Trophoblast cell (in vitro differentiated cells and primary cell): ENCODE data around the gene ENTPD1.
"Not testable (repeated sequence)": the region's sequence is repeated elsewhere in the genome, so short reads cannot be mapped to it uniquely, and the experiment has no call there.

Experiments used
- DNase-seq, 2 donors: peaks; one replicate each; pipeline ENCODE4 v3.0.0-alpha.2; 2016
- H2AFZ ChIP-seq: 2 replicates; pipeline ENCODE4 v1.6.1; 2013; ENCODE audit warnings: low read length, moderate library complexity, mild to moderate bottlenecking; ENCODE audit not compliant: insufficient read depth, poor library complexity
- H2AK5ac ChIP-seq: 2 replicates; pipeline ENCODE4 v1.6.1; 2013; ENCODE audit warnings: mild to moderate bottlenecking, low read length
- H2BK120ac ChIP-seq: 2 replicates; pipeline ENCODE4 v1.6.1; 2013; ENCODE audit warnings: low read length, mild to moderate bottlenecking, moderate library complexity; ENCODE audit not compliant: insufficient read depth, poor library complexity
- H2BK12ac ChIP-seq: 2 replicates; pipeline ENCODE4 v1.6.1; 2013; ENCODE audit warnings: mild to moderate bottlenecking, low read length, moderate library complexity
- H2BK5ac ChIP-seq: 2 replicates; pipeline ENCODE4 v1.6.1; 2013; ENCODE audit warnings: low read length, low read depth, moderate library complexity, mild to moderate bottlenecking; ENCODE audit not compliant: poor library complexity
- H3K14ac ChIP-seq: 2 replicates; pipeline ENCODE4 v1.6.1; 2013; ENCODE audit warnings: mild to moderate bottlenecking, low read length
- H3K18ac ChIP-seq: 2 replicates; pipeline ENCODE4 v1.6.1; 2013; ENCODE audit warnings: mild to moderate bottlenecking, low read length
- H3K23ac ChIP-seq: 2 replicates; pipeline ENCODE4 v1.6.1; 2013; ENCODE audit warnings: low read length
- H3K27ac ChIP-seq: 2 replicates; pipeline ENCODE4 v1.5.1; 2013; ENCODE audit warnings: low read depth, mild to moderate bottlenecking, inconsistent platforms, low read length, moderate library complexity
- H3K27me3 ChIP-seq: 2 replicates; pipeline ENCODE4 v1.6.1; 2013; ENCODE audit warnings: inconsistent platforms, mild to moderate bottlenecking, low read length, moderate library complexity; ENCODE audit not compliant: insufficient read depth
- H3K36me3 ChIP-seq, 2 experiments: 1 replicate in 1 of 2; 2 replicates in 1 of 2; pipeline ENCODE4 v1.6.1; 2013; ENCODE audit warnings: low read length in 2 of 2, mild to moderate bottlenecking in 2 of 2, moderate library complexity in 1 of 2; ENCODE audit not compliant: insufficient read depth in 2 of 2, control insufficient read depth in 1 of 2
- H3K4ac ChIP-seq: 2 replicates; pipeline ENCODE4 v1.6.1; 2013; ENCODE audit warnings: low read depth, mild to moderate bottlenecking, low read length, moderate library complexity
- H3K4me1 ChIP-seq, 2 experiments: 1 replicate in 1 of 2; 2 replicates in 1 of 2; pipeline ENCODE4 v1.6.1; 2013; ENCODE audit warnings: low read length in 2 of 2, mild to moderate bottlenecking in 2 of 2, moderate library complexity in 1 of 2; ENCODE audit not compliant: insufficient read depth in 2 of 2, control insufficient read depth in 1 of 2
- H3K4me2 ChIP-seq: 2 replicates; pipeline ENCODE4 v1.6.1; 2013; ENCODE audit warnings: inconsistent platforms, mild to moderate bottlenecking, low read length, moderate library complexity
- H3K4me3 ChIP-seq: 2 replicates; pipeline ENCODE4 v1.5.1; 2013; ENCODE audit warnings: mild to moderate bottlenecking, low read depth, low read length, inconsistent platforms
- H3K79me1 ChIP-seq: one replicate; pipeline ENCODE4 v1.6.1; 2013; ENCODE audit warnings: low read length
- H3K79me2 ChIP-seq: 2 replicates; pipeline ENCODE4 v1.6.1; 2013; ENCODE audit warnings: low read length, mild to moderate bottlenecking; ENCODE audit not compliant: control insufficient read depth, insufficient read depth, poor library complexity
- H3K9ac ChIP-seq: 2 replicates; pipeline ENCODE4 v1.6.1; 2013; ENCODE audit warnings: mild to moderate bottlenecking, low read length
- H3K9me3 ChIP-seq: 2 replicates; pipeline ENCODE4 v1.6.1; 2013; ENCODE audit warnings: low read depth, mild to moderate bottlenecking, control low read depth, inconsistent platforms, low read length; ENCODE audit not compliant: insufficient read depth
- H4K12ac ChIP-seq: 2 replicates; pipeline ENCODE4 v1.6.1; 2013; ENCODE audit warnings: low read depth, mild to moderate bottlenecking, low read length, moderate library complexity
- H4K8ac ChIP-seq: 2 replicates; pipeline ENCODE4 v1.6.1; 2013; ENCODE audit warnings: low read depth, mild to moderate bottlenecking, low read length, moderate library complexity
- H4K91ac ChIP-seq: one replicate; pipeline ENCODE4 v1.6.1; 2013; ENCODE audit warnings: low read depth, mild to moderate bottlenecking, low read length, moderate library complexity
- WGBS: extraction: QIAGEN DNeasy Blood & Tissue Kit; methylation state at CpG from one replicate; pipeline ENCODE4 v1.1.7; 2013; ENCODE audit warnings: missing lambda C conversion rate; ENCODE audit not compliant: insufficient read length, insufficient coverage; ENCODE audit errors: extremely low coverage; 5-methylcytosine and 5-hydroxymethylcytosine counted together

The ENTPD1 gene

DNA sequence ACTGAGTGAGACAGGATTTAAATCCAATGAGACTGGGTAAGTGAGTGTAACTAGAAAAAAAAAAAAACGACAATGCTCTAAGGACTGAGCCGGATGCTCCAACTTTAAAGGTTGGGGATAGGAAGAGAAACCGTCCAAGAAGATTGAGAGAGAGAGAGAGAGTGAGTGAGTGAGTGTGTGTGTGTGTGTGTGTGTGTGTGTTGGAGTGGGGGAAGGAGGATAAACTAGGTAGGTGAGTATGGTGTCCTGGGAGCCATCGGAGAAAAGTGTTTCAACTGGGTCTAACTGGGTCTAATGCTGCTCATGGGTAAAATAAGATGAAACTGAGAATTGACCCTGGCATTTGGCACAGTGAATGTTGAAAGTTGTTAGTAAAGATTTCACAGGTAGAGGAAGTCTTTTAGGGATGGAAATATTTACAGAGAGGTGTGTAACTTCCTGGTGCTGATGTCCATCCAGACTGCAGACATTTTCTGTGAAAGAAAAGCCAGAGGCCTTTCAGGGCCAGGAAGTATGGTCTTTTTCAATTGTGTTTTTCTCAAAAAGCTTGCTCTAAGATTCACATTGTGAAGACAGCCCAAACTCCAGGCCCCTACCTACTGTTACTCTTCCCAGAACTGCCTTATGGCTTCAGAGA is 14.2 kb downstream of the ENTPD1 start:
- no peak overlapping the region for H3K18ac ChIP-seq
- WGBS: no CpG with 5 or more reads among the region's 4 CpGs
- peak overlapping the region; percentile 33 for H3K27ac ChIP-seq
- H3K36me3 ChIP-seq: no peaks in the 10 kb centered on the region
- no peaks in the 10 kb centered on the region for H3K4me1 ChIP-seq
- no peak overlapping the region for H3K23ac ChIP-seq
- H3K9ac ChIP-seq: no peak overlapping the region
- no peak overlapping the region for H3K4ac ChIP-seq
- no peak overlapping the region for H4K8ac ChIP-seq
- H4K91ac ChIP-seq: no peak overlapping the region
- no peak overlapping the region for H3K4me2 ChIP-seq
- no peak overlapping the region for H2AFZ ChIP-seq
- no peak overlapping the region for H2AK5ac ChIP-seq
- no peak overlapping the region for H4K12ac ChIP-seq
- H3K27me3 ChIP-seq: no peaks in the 10 kb centered on the region
- H3K9me3 ChIP-seq: no peaks in the 10 kb centered on the region
- H2BK12ac ChIP-seq: peak overlapping the region; percentile 77
- no peaks in the 10 kb centered on the region for H3K79me1 ChIP-seq
- no peak overlapping the region for H2BK120ac ChIP-seq
- DNase-seq: no peak
- no peaks in the 10 kb centered on the region for H3K79me2 ChIP-seq
- H3K4me3 ChIP-seq: no peak overlapping the region
- no peak overlapping the region for H3K14ac ChIP-seq
- H2BK5ac ChIP-seq: no peak overlapping the region

GRCh38 chr10:95773454-95773853 is 17.5 kb downstream of the ENTPD1 start:
- not testable (repeated sequence) for H3K79me2 ChIP-seq, H2BK12ac ChIP-seq, H3K23ac ChIP-seq, H3K27me3 ChIP-seq, H4K12ac ChIP-seq, H3K79me1 ChIP-seq, H3K18ac ChIP-seq, H3K14ac ChIP-seq, H2AK5ac ChIP-seq, H3K4me2 ChIP-seq, H3K9me3 ChIP-seq, H2BK5ac ChIP-seq, H4K91ac ChIP-seq, H2BK120ac ChIP-seq, H3K4me3 ChIP-seq, H4K8ac ChIP-seq, H3K27ac ChIP-seq, H3K4me1 ChIP-seq, H3K36me3 ChIP-seq, H3K4ac ChIP-seq, H2AFZ ChIP-seq, DNase-seq, H3K9ac ChIP-seq
- WGBS: no CpG with 5 or more reads among the region's 2 CpGs

- H2AFZ ChIP-seq, H2AK5ac ChIP-seq, H3K79me1 ChIP-seq, H4K8ac ChIP-seq, H3K36me3 ChIP-seq, H3K79me2 ChIP-seq, H4K91ac ChIP-seq, H2BK5ac ChIP-seq, H3K23ac ChIP-seq, H3K4me1 ChIP-seq, H3K4me2 ChIP-seq, H4K12ac ChIP-seq, H3K4ac ChIP-seq, H2BK120ac ChIP-seq, H3K9me3 ChIP-seq, H3K4me3 ChIP-seq, H3K14ac ChIP-seq, H3K27me3 ChIP-seq, H3K27ac ChIP-seq, H3K18ac ChIP-seq, DNase-seq, H2BK12ac ChIP-seq, H3K9ac ChIP-seq: not testable (repeated sequence)
- no CpG with 5 or more reads among the region's 8 CpGs for WGBS
These were observed 21.7 kb downstream of the ENTPD1 start for GRCh38 chr10:95777638-95778037.

DNA sequence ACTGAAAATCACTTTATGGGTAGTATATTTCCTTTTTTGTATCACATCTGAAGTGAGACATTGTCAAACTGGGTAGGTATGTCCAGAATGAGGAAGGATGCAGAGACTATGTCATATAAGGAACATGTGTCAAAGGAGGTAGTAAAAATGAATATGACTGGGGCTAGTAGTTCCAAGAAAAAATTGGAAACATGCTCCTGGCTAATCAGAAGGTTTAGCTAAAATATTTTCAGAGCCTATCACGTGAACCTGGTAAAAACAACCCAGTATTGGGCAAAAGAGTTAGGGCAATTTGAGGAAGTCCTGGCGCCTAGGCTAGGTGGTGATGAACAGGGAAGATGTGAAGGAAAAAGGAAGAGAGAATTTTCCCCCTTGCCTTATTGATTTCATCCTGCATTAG is 26.4 kb downstream of the ENTPD1 start:
- no peaks in the 10 kb centered on the region for H3K79me1 ChIP-seq
- no peaks in the 10 kb centered on the region for H3K4me1 ChIP-seq
- H2AFZ ChIP-seq: no peak overlapping the region
- H3K36me3 ChIP-seq: no peaks in the 10 kb centered on the region
- H2BK12ac ChIP-seq: no peak overlapping the region
- no CpG with 5 or more reads among the region's 2 CpGs for WGBS
- no peak overlapping the region for H4K8ac ChIP-seq
- no peak overlapping the region for H3K4me2 ChIP-seq
- H3K27me3 ChIP-seq: no peaks in the 10 kb centered on the region
- H2BK5ac ChIP-seq: no peak overlapping the region
- H2AK5ac ChIP-seq: no peak overlapping the region
- no peak overlapping the region for H3K9ac ChIP-seq
- H3K18ac ChIP-seq: no peak overlapping the region
- H2BK120ac ChIP-seq: no peak overlapping the region
- DNase-seq: peak in 1 of 2 donors; percentile 62
- no peak overlapping the region for H3K4me3 ChIP-seq
- no peak overlapping the region for H4K91ac ChIP-seq
- no peak overlapping the region for H3K27ac ChIP-seq
- no peak overlapping the region for H3K14ac ChIP-seq
- H3K79me2 ChIP-seq: no peaks in the 10 kb centered on the region
- H3K4ac ChIP-seq: no peak overlapping the region
- H3K9me3 ChIP-seq: peaks cover 5% of the 10 kb centered on the region
- H4K12ac ChIP-seq: no peak overlapping the region
- no peak overlapping the region for H3K23ac ChIP-seq
